ENCODE data around the gene MUC6.

MUC6 gene

DNA sequence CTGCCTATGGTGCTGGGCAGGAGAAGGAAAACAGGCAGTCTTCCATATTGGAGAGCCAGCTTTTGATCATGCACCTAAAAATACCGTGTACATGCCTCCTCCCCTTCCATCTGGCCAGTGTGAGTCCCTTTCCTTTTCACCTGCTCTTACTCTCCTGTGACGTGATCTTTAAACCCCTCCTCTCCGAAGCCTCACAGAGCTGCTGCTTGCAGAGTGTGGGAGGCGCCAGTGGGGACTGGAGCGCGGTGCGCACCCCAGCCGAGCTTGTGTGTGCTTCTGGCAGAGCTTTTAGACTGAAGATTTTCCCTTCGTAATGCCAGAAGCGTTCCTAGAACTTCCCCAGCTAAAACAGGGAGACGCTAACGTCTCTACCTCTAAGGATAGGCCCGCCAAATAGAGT is 29.8 kb downstream of the MUC6 start:
- no peak for DNase-seq

DNA sequence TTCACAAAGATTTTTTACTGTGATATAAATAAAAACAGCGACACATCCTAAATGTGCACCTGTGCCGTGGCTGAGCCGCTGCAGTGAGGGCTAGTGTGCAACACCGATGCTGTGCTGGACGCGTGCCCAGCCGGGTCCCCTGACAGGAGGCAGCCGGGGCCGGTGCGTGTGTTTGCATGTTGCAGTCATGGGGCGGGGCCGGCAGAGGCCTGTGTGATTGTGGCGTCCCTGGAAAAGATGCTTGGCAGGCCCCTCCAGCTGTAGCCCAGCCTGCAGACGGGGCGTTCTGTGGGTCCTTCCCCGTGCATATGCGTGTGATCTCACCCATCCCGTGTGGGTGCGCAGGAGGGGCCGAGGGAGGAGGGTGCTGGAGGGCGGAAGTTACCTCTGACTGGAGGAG is 30.6 kb downstream of the MUC6 start:
- no peak for DNase-seq

DNA sequence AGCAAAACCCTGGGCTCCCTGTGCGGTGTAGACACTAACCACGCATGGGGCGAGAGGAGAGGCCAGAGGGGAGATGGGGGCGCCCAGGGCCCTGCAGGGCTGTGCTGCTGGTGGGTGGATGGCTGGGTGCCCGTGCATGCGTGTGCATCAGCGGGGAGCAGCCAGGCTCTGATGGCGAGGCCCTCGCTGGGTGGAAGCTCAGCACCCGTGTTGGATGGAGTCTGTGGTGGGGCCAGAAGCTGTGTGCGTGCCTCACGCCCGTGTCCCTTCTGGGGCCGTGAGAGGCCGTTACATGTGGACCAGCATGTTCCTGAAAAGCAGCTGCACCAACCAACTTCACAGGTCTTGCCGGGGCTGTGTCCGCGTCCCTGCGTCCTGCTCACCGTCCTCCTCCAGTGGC is 33.4 kb downstream of the MUC6 start:
- no peak for DNase-seq

DNA sequence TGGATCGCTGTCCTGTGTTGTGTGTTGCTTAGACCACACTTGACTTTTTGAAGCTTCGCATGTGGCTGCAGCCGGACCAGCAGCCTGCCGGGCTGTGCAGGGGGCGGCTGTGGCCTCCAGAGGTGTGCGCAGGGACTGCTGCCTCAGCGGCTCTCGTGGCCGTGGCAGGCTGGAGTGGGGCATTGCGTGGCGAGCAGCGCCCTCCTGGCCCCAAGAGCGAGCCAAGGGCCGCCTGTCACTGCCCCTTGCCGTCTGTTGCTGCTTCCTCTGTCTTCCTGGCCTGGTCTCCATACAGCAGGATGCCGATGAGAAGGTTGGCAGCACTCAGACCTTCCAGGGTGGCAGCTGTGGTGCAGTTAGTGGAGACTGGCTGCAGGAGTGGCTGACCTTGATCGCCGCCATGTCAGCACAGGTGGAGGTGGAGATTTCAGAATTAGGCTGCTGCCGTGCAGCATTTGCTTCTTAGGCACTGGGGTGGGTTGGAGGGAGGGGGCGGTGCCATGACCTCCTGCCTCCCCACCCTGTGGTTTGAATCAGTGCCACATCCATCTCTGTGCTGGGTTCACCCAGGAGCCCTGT is 34.0 kb downstream of the MUC6 start:
- DNase-seq: no peak

DNA sequence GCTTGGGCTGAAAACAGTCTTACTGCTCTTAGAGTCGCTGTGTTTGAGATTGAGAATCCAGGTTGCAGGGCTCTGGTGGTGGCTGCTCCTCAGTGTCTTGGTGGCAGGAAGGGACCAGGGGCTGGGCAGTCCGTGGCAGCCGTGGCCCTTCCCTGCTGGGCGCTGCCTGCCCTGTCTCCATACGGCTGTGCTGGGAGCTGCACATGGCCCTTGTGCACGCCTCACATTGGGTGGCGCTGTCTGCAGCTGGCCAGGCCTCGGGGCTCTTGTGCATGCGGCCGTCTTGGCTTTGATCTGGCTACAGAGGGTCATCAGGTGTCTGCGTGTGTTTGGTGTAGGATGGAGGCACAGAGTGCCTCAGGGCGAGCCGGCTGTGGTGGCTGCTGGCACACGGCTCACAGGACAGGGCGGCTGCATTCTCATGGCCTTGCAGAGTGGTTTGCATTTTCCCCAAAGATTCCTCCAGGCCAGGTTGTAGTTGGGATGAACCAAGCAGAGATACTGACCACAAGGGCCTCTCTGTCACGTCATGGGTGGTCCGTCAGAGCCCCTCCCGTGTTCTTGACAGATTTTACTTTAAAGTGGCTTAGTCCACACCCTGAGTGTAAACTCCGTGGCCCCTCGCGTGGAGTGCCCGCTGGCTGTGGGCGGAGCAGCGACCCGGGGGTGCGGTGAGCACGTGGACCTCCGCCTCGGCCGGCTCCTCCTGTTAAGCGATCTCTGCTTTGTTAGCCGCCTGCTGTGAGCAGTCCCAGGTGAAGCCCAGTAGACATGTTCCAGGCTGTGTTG is 34.7 kb downstream of the MUC6 start:
- DNase-seq: no peak

DNA sequence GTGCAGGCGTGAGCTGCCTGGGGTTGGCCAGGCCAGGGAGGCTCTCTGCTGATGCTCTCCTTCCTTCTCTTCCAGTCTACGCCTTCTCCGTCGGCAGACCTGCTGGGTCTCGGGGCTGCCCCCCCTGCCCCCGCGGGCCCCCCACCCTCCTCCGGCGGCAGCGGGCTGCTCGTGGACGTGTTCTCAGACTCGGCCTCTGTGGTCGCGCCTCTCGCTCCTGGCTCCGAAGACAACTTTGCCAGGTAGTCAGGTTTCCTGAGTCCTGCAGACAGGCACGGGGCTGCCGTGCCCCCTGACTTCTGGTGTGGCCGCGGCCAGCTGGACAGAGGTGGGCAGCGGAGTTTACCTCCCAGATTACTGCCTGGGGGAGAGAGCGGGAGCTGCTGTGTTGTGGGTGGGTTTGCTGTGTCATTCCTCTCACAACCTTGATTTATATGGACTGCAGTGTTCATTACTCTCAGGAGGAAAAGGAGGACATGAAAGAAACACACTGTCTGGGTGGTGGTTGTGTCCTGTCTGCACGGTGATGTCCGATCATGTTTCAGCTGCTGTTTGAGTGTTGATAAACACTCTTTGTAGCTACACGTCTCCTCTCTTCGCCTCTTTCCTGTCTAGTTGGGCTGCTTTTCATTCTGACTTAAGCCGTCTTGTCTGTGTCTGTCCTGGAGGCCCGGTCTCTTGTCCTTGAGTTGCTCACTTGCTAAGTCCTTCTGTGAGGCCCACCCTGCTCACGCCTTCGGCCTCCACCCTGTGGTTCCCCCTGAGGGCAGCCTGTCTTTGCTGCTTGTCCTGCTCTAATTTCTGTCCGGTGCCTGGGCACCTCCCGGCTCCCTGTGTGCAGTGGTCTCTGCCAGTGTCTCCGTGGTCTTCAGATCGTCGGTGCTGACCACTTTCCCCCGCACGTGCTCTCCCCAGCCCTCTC is 35.9 kb downstream of the MUC6 start:
- no peak for DNase-seq

DNA sequence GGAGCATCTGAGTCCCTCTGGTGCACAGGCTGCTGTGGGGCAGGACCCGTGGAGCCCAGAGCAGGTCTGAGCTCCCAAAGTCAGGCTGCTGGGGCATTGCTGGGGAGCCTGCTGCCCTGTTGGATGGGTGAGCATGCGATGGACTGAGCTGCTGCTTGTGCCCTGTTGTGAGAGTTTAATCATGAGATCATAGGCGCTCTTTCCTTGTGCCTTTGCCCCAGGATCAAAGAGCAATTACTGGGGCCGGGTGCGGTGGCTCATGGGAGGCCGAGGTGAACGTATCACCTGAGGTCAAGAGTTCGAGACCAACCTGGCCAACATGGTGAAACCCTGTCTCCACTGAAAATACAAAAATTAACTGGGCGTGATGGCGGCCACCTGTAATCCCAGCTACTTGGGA is 37.5 kb downstream of the MUC6 start:
- DNase-seq: no peak

DNA sequence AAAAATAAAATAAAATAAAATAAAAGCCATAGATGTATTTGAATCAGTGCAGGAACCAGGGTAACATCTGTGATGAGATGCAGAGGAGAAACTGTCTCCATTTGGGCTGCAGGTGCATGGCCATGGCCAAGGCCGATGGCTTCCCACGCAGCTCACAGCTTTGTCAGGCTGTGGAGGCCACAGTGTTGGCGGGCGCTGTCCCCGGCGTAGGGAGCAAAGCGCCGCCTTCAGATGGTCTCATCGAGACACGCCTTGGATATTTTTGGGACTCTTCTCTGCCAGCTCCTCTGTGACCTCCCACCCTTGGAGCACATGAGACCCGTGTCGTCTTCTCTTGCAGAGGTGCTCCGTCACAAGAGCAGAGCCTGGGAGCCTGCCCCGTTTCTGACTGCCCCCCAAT is 38.6 kb downstream of the MUC6 start:
- DNase-seq: no peak

DNA sequence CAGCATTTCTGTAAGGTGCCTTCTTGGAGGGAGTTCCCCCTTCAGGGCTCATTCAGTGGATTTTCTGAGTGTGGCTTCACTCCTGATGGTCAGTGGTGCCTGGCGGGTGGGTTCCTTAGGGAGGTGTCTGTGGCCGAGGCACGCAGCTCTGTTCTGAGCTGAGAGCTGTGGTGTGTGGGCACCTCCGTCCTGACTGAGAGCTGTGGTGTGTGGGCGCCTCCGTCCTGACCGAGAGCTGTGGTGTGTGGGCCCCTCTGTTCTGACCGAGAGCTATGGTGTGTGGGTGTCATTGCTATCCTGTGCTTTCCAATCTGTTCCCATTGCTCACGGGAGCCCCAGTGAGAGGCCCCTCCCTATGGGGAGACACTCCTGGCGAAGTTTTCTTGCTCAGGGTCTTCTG is 39.8 kb downstream of the MUC6 start:
- no peak for DNase-seq

DNA sequence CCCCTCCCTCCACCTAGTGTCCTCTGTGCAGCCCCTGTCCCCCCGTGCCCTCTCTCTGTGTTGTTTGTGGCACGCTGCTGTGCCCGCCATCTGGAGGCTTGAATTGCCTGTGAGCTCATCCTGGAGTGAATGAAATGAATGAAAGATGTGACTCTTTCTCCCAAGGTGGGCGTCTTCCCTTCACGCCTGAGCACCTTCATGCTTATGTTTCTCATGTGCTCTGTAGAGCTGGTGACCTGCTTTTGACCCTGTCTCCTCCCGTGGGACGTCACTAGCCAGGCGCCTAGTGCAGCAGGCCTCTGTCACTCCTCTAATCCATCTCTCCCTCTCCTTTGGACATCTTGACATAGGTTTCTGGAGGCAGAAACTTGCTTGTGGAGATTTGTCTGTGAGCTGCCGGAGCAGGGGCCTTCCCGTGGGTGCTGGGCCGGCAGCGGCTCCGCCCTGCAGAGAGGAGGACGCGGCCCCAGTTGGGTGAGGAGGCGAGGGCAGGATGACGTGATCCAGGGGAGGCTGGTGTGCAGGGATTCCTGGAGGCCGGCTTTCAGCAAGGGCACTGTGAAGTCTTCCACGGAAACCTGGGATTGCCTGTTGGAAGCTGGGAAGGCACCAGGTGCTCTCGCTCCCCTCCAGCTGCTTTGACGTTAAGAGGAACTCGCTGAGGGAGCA is 40.6 kb downstream of the MUC6 start:
- no peak for DNase-seq

DNA sequence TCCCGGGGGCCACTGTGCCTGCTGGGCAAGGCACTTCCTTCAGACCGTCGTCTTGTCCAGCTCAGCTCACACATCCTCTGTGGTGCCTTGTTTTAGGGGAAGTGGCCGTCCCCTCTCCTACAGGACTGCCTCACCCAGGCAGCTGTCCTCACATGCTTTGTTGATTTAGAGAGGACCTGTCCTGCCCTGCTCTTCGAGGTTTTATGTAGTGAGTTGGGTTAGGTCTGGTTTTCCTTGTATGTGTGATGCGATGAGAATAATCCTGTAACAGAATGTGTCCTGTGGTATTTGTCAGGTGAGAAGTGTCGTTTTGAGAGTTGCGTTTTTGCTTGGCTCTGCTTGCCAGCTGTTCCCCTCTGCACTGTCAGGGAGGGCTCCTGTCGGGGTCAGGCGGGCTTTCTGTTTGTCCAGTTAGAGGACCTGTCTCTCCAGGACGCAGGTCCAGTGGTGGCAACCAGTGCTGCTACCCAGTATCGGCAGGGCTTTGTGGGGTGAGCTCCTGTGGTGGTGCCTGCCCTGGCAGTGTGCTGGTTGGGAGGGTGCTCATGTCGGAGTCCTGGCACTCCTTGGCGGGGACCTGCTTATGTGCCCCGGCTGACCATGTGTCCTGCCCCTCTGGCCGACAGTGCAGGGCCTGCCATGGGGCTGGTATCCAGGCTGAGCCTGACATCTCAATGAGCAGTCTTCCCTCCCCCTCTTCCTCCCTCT is 41.3 kb downstream of the MUC6 start:
- DNase-seq: no peak

DNA sequence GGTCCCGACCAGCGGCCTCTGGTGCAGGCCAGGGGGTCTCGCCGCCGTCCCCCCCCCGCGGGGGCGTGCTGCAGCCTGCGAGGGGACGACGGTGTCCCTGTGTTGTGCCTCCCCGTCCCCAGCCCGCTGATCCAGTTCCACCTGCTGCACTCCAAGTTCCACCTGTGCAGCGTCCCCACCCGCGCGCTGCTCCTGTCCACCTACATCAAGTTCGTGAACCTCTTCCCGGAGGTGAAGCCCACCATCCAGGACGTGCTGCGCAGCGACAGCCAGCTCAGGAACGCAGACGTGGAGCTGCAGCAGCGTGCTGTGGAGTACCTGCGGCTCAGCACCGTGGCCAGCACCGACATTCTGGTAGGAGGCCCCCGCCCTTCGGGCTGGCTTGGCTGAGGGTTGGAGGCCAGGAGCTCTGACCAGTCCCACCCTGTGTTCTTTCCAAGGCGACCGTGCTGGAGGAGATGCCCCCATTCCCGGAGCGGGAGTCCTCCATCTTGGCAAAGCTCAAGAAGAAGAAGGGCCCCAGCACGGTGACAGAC is 42.8 kb downstream of the MUC6 start:
- no peak for DNase-seq

DNA sequence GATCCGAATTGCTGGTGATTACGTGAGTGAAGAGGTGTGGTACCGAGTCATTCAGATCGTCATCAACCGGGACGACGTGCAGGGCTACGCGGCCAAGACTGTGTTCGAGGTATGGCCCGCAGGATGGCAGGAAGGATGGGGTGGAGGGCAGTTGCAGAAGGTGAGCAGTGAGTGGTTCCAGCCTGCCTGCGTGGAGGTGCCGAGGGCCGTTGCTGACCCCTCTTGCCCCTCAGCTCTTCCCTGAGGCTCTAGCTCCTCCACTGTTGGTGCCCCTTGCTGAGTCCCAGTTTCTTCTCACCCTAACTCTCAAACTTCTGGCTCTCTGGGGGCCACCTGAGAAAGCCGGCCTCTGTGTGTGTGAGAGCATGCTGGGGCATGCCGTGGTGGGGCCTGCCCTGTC is 43.9 kb downstream of the MUC6 start:
- DNase-seq: no peak

DNA sequence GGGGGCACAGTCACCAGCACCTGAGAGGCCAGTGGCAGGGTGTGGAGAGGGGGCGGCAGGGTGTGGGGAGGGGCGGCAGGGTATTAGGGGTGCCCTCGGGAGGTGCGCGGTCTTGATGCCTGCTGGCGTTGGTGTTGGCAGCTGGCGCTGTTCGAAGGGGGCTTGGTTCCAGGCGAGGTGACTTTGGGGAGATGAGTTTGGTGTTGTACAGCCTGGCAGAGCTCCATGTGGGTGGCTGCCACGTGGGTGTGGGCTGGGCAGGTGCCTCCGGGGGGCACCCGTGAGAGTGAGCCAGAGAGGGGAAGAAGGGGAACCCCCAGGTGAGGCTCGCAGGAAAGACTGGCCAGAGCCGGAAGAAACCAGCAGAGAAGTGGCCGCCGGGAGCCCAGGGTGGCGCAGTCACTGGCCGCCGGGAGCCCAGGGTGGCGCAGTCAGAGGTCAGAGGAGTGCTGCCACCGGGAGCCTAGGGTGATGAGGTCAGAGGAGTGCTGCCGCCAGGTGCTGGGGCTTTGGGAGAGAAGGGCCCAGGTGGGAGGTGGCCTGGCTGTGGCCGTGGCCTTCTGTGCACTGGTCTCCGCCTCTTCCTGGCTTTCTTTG is 44.7 kb downstream of the MUC6 start:
- no peak for DNase-seq

DNA sequence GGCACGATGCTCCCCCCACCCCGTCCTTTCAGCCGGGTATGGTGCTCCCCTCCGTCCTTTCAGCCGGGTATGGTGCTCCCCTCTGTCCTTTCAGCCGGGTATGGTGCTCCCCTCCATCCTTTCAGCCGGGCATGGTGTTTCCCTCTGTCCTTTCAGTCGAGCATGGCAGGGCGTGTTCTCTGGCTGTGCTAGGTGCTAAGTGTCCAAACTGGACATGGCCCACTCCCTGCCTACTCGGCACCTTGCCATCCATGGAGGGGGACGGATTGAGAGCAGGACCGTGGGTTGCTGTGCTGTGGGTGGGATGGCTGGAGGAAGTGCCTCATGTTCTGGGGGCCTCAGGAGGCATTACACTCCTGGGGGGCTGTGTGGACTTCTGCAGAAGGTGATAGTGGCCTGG is 45.5 kb downstream of the MUC6 start:
- no peak for DNase-seq

DNA sequence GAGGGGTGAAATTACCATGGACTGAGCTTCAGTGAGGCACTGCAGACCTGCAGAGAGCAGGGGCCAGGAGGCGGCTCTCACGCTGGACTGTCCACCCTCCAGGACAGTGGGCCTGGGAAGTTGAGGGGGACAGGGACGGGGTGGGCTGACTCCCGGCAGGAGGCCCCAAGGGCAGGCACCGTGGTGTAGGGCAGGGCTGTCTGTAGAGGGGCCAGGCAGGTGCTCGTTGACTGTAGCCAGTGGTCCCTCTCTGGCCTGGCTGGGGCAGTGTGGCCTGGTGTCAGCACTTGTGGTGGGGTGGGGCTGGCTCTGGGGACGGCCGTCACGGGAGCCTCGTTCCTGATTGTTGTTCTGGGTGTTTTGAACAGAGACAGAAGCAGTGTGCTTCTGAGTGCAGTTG is 46.4 kb downstream of the MUC6 start:
- DNase-seq: no peak

DNA sequence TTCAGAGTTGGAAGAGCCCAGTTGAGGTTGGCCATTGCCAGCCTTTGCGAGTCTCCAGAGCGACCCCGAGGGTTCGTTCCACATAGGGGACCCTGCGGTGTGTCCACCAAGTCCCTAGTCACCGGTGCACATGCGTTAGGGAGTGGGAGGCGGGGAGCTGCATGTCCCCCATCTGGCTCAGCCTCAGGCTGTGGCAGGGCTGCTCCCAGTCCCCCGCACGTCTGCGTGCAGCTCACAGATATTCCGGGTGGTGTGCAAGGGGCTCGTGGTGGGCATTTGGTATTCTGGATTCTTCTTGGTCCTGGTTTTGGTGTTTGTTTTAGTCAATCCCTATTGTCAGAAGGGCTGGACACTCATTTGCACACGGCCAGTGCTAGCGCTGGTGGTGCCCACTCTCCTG is 48.8 kb downstream of the MUC6 start:
- DNase-seq: no peak

DNA sequence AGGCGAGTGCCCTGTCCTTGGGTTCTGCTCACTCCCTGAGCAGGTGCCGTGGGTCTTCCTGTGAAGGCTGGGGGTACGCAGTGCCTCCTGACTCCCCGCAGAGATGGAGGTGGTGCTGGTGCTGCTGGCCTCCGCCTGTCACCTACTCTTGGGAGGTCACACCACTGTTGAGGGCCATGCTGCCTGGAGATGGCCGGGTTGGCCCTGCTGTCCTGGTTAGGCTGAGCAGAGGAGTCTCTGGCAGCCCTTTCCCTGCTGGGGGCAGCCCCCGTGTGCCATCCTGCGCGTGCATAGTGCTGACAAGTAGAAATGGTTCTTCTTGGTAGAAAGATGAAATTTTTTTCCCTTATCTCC is 49.6 kb downstream of the MUC6 start:
- no peak for DNase-seq

DNA sequence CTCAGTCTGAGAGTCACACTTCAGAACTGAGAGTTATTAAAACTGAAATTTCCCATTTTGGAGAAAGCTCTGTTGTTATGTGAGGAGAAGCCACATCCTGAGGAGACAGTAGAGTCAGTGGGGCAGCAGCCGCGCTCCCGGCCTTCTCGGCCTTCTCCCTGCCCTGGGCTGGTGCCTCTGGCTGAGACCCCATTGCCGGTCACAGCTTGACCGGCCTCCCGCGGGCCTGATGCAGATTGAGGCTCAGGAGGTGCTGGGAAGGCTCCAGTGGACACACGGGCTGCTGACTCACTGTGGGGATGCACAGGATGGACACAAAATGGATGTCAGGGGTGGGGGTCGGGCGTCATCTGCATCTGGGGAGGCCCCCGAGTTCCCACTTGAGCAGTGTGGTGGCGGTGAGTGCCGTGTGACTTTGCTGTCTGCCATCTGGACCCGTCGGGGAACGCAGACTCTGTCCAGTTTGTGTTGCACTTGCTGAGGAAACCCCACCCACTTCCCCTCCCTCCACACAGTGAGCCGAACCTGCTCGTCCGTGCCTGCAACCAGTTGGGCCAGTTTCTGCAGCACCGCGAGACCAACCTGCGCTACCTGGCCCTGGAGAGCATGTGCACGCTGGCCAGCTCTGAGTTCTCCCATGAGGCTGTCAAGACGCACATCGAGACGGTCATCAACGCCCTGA is 50.1 kb downstream of the MUC6 start:
- DNase-seq: no peak

DNA sequence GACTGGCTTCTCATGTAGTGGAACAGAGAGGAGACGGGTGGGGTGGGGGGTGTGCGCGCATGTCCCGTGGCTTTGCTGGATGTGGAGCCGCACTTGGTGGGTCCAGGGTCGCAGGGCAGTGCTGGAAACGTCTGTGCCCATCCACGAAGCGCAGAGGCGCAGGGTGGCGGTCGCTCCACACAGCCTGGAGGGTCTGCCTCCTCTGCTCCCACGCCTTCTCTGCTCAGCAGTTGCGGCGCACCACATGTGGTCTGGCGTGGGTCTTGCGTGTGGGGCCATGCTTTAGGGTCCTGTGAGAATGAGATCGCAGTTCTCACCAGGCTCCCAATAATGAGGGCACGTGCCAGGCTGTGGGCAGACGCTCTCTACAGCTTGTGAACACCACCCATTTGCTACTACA is 50.7 kb downstream of the MUC6 start:
- DNase-seq: no peak

DNA sequence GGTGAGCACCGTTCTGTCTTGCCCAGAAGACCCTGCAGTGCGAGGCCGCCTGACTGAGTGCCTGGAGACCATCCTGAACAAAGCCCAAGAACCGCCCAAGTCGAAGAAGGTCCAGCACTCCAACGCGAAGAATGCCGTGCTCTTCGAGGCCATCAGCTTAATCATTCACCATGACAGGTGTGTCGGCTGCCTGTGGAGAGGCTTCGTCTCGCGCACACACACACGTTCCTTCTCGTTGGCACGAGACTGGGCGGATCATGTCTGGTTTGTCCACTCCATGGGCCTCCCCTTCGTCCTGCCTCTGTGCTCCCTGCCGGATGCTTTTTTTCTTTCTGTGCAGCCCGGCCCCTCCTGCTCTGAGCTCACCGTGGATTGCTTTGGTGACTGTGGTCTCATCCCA is 51.1 kb downstream of the MUC6 start:
- DNase-seq: no peak
